Mesothelial cell of epicardium (in vitro differentiated cells): ENCODE data around the gene SCART1. TPM values are rescaled to one million over a fixed set of nuclear protein-coding genes. Genes with fewer than 3 reads are reported as not detected.

Experiments used
- DNase-seq, 2 experiments: peaks; one replicate each; pipeline ENCODE4 v3.0.0; 2021; ENCODE audit warnings: low spot score in 2 of 2; ENCODE audit not compliant: unreplicated experiment in 2 of 2
- H3K27ac Mint-ChIP-seq: 2 replicates; pipeline ENCODE4 v1.8.0; 2021; ENCODE audit warnings: mixed read lengths
- H3K27me3 Mint-ChIP-seq: 2 replicates; pipeline ENCODE4 v1.8.0; 2021; ENCODE audit warnings: low read depth, mixed read lengths
- H3K36me3 Mint-ChIP-seq: 2 replicates; pipeline ENCODE4 v1.8.0; 2021; ENCODE audit warnings: mixed read lengths
- H3K4me1 Mint-ChIP-seq: 2 replicates; pipeline ENCODE4 v1.8.0; 2021; ENCODE audit warnings: mixed read lengths
- H3K4me3 Mint-ChIP-seq: 2 replicates; pipeline ENCODE4 v1.8.0; 2021; ENCODE audit warnings: mild to moderate bottlenecking, moderate library complexity, mixed read lengths
- H3K9me3 Mint-ChIP-seq: 2 replicates; pipeline ENCODE4 v1.8.0; 2021; ENCODE audit warnings: mixed read lengths
- CTCF ChIP-seq: fragments of 200-600 bp; sonication (generic); IDR thresholded peaks from one replicate; pipeline ENCODE4 v1.5.0; 2021; ENCODE audit warnings: antibody characterized with exemption; ENCODE audit not compliant: unreplicated experiment
- total RNA-seq: library from RNA; stranded (reverse); gene quantifications from 3 replicates; pipeline ENCODE4 v1.2.1, GENCODE V29; 2021

The SCART1 gene
- total RNA-seq, 1 donor from 2014 or later: 4.1 TPM

GRCh38 chr10:133458021-133458709, 4.4 kb downstream of the SCART1 start:
- TF ChIP-seq CTCF: no peak
- Mint-ChIP-seq H3K4me1 (no peaks in the 10 kb centered on the region), H3K36me3 (peaks cover 12% of the 10 kb centered on the region), H3K27ac (no peak overlapping the region), H3K27me3 (no peaks in the 10 kb centered on the region), H3K9me3 (peaks cover 33% of the 10 kb centered on the region), H3K4me3 (no peak overlapping the region)
- peak in 1 of 2 experiments; percentile 33 for DNase-seq

- H3K9me3 Mint-ChIP-seq: peaks cover 37% of the 10 kb centered on the region
- no peak for TF ChIP-seq CTCF
- H3K4me1 Mint-ChIP-seq: no peaks in the 10 kb centered on the region
- peaks cover 13% of the 10 kb centered on the region for H3K36me3 Mint-ChIP-seq
- DNase-seq: peak in 1 of 2 experiments; percentile 26
- H3K4me3 Mint-ChIP-seq: no peak overlapping the region
- no peaks in the 10 kb centered on the region for H3K27me3 Mint-ChIP-seq
- H3K27ac Mint-ChIP-seq: no peak overlapping the region
These were observed 5.1 kb downstream of the SCART1 start for GRCh38 chr10:133458710-133459453.

GRCh38 chr10:133459454-133460207, 5.9 kb downstream of the SCART1 start:
- no peak for TF ChIP-seq CTCF

GRCh38 chr10:133460208-133460769, 6.5 kb downstream of the SCART1 start:
- no peak overlapping the region for H3K4me3 Mint-ChIP-seq
- H3K27ac Mint-ChIP-seq: no peak overlapping the region
- peak in 1 of 2 experiments; percentile 29 for DNase-seq
- no peaks in the 10 kb centered on the region for H3K4me1 Mint-ChIP-seq
- no peak for TF ChIP-seq CTCF
- H3K36me3 Mint-ChIP-seq: peaks cover 14% of the 10 kb centered on the region
- H3K9me3 Mint-ChIP-seq: peaks cover 37% of the 10 kb centered on the region
- H3K27me3 Mint-ChIP-seq: no peaks in the 10 kb centered on the region

More at GRCh38 chr10:133459454-133460207, 5.9 kb downstream of the SCART1 start:
- no peaks in the 10 kb centered on the region for H3K4me1 Mint-ChIP-seq
- peaks cover 38% of the 10 kb centered on the region for H3K9me3 Mint-ChIP-seq
- H3K4me3 Mint-ChIP-seq: no peak overlapping the region
- H3K27ac Mint-ChIP-seq: no peak overlapping the region
- H3K27me3 Mint-ChIP-seq: no peaks in the 10 kb centered on the region
- peak in 1 of 2 experiments; percentile 35 for DNase-seq
- H3K36me3 Mint-ChIP-seq: peaks cover 14% of the 10 kb centered on the region

- TF ChIP-seq CTCF: no peak
- Mint-ChIP-seq H3K9me3 (peaks cover 37% of the 10 kb centered on the region), H3K27me3 (no peaks in the 10 kb centered on the region), H3K4me3 (no peak overlapping the region), H3K27ac (no peak overlapping the region), H3K36me3 (peaks cover 14% of the 10 kb centered on the region), H3K4me1 (no peaks in the 10 kb centered on the region)
- DNase-seq: no peak
These were observed 7.3 kb downstream of the SCART1 start for GRCh38 chr10:133461027-133461426.
